Inflammatory macrophage (primary cell): ENCODE results near the gene OSBPL3.
"Not testable (repeated sequence)": the region's sequence is repeated elsewhere in the genome, so short reads cannot be mapped to it uniquely, and the experiment has no call there.

Experiments used
- DNase-seq, 2 donors: peaks; one replicate each; pipeline ENCODE4 v3.0.0-alpha.2; 2020 to 2022

Gene OSBPL3

GRCh38 chr7:24916463-24917040, 63.4 kb downstream of the OSBPL3 start:
- no peak for DNase-seq

- no peak for DNase-seq
Observed at GRCh38 chr7:24914465-24914859, 65.5 kb downstream of the OSBPL3 start.

- no peak for DNase-seq
Observed at GRCh38 chr7:24913801-24914464, 66.0 kb downstream of the OSBPL3 start.

- no peak for DNase-seq
Observed at GRCh38 chr7:24912874-24913514, 67.0 kb downstream of the OSBPL3 start.

- DNase-seq = no peak
Observed at GRCh38 chr7:24912424-24912823, 67.6 kb downstream of the OSBPL3 start.

GRCh38 chr7:24911213-24911603, 68.8 kb downstream of the OSBPL3 start:
- DNase-seq = peak; percentile 31 to 39

GRCh38 chr7:24910551-24911212, 69.3 kb downstream of the OSBPL3 start:
- no peak for DNase-seq

- DNase-seq = no peak
Observed at GRCh38 chr7:24908727-24909126, 71.3 kb downstream of the OSBPL3 start.

GRCh38 chr7:24908166-24908565, 71.8 kb downstream of the OSBPL3 start:
- no peak for DNase-seq

GRCh38 chr7:24907311-24907886, 72.6 kb downstream of the OSBPL3 start:
- DNase-seq = no peak

- no peak for DNase-seq
Observed at GRCh38 chr7:24905996-24906770, 73.8 kb downstream of the OSBPL3 start.

- not testable (repeated sequence) for DNase-seq
Observed at GRCh38 chr7:24903992-24904391, 76.0 kb downstream of the OSBPL3 start.

GRCh38 chr7:24903559-24903958, 76.4 kb downstream of the OSBPL3 start:
- no peak for DNase-seq

GRCh38 chr7:24902931-24903330, 77.0 kb downstream of the OSBPL3 start:
- no peak for DNase-seq

GRCh38 chr7:24902276-24902675, 77.7 kb downstream of the OSBPL3 start:
- DNase-seq = peak; percentile 47 to 53

- DNase-seq = no peak
Observed at GRCh38 chr7:24899905-24900304, 80.1 kb downstream of the OSBPL3 start.

- peak; percentile 34 to 36 for DNase-seq
Observed at GRCh38 chr7:24899161-24899560, 80.8 kb downstream of the OSBPL3 start.

- no peak for DNase-seq
Observed at GRCh38 chr7:24898691-24899090, 81.3 kb downstream of the OSBPL3 start.

GRCh38 chr7:24896031-24896501, 83.9 kb downstream of the OSBPL3 start:
- peak; percentile 84 to 85 for DNase-seq

GRCh38 chr7:24894429-24895221, 85.4 kb downstream of the OSBPL3 start:
- no peak for DNase-seq

- DNase-seq = no peak
Observed at GRCh38 chr7:24891311-24891735, 88.7 kb downstream of the OSBPL3 start.
